22Rv1 (cell line): ENCODE measurements around the gene TTC31.

Source experiments
- ZFX ChIP-seq: fragments of 450-650 bp; IDR thresholded peaks from 2 replicates; pipeline ENCODE4 v1.6.1; 2017; ENCODE audit warnings: antibody characterized with exemption, borderline replicate concordance
- TF ChIP-seq, protein P1 (sequence below): fragments of 450-650 bp; IDR thresholded peaks from 2 replicates; pipeline ENCODE4 v1.5.1; 2017; ENCODE audit warnings: mild to moderate bottlenecking

DNA sequence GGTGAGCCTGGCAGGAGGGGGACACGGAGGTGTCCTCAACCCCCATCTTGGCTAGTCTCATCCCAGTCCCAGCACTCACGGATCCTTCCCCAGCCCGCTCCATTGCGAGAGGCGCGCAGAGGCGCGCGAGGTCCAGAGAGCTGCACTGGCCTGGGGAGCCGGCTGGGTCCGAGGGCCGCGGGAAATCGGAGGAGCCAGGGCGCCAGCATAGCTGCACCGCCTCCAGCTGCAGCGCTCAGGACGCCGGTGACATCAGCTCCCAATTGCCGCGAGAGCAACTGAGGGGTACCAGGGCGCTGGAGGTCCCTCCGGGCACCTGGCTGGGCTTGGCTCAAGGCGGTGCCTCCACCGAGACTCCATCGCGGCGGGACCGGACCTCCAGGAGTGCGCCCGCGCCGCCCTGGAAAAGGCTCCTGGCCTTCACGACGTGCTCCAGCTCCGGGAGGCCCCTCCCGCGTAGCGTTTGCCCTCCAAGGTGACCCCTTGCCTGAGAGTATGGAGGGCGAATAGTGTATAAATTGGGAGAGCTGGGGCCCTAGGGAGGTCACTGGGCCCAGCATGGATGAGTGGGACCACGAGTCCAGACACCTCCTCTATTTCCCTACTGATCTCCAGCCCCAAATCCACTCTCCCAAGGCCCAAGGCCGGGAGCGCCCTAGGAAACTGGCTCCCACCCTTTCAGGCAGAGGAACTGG is 46.6 kb upstream of the TTC31 start:
- TF ChIP-seq, protein P1, sequence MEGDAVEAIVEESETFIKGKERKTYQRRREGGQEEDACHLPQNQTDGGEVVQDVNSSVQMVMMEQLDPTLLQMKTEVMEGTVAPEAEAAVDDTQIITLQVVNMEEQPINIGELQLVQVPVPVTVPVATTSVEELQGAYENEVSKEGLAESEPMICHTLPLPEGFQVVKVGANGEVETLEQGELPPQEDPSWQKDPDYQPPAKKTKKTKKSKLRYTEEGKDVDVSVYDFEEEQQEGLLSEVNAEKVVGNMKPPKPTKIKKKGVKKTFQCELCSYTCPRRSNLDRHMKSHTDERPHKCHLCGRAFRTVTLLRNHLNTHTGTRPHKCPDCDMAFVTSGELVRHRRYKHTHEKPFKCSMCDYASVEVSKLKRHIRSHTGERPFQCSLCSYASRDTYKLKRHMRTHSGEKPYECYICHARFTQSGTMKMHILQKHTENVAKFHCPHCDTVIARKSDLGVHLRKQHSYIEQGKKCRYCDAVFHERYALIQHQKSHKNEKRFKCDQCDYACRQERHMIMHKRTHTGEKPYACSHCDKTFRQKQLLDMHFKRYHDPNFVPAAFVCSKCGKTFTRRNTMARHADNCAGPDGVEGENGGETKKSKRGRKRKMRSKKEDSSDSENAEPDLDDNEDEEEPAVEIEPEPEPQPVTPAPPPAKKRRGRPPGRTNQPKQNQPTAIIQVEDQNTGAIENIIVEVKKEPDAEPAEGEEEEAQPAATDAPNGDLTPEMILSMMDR, result no peak
- no peak for TF ChIP-seq ZFX
